Ovary (tissue), 3 donors: Measurements from ENCODE around the gene PGLYRP2.

Experiments
- CTCF ChIP-seq, 3 donors: fragments of 450-650 bp in 2 of 3; fragments of 200-600 bp in 1 of 3; IDR thresholded peaks; one replicate each; pipeline versions ENCODE4 v1.5.1 to v1.8.0; 2016 to 2022; ENCODE audit warnings: antibody characterized with exemption in 3 of 3, mild to moderate bottlenecking in 1 of 3
- EP300 ChIP-seq: sonication (generic); formaldehyde crosslinking; IDR thresholded peaks from one replicate; pipeline ENCODE4 v1.6.1; 2017; ENCODE audit warnings: antibody characterized with exemption
- donor health status: DM: no; HTN: no; CAD: no.

- no peak for TF ChIP-seq EP300
- TF ChIP-seq CTCF (IDR thresholded peaks at IDR 0.05): no peak
Measured at GRCh38 chr19:15448044-15448777, 31.1 kb downstream of the PGLYRP2 start.
